SU-DHL-6 (cell line): ENCODE data around the gene SLC7A6.

Source experiments
- H2AFZ ChIP-seq: fragments of 200-600 bp; sonication (generic); 2 replicates; pipeline ENCODE4 v1.6.1; 2014; ENCODE audit warnings: low read depth, mild to moderate bottlenecking, moderate library complexity, mixed read lengths, antibody characterized with exemption, low read length; ENCODE audit not compliant: severe bottlenecking
- H3F3A ChIP-seq: fragments of 200-600 bp; shearing (Covaris generic); 2 replicates; pipeline ENCODE4 v1.6.0; 2016; ENCODE audit warnings: antibody characterized with exemption, mild to moderate bottlenecking; ENCODE audit not compliant: insufficient read depth
- H3K27ac ChIP-seq: fragments of 200-600 bp; sonication (generic); 2 replicates; pipeline ENCODE4 v1.5.1; 2016; ENCODE audit warnings: low read depth, mild to moderate bottlenecking, low read length, moderate library complexity, mixed read lengths
- H3K27me3 ChIP-seq: fragments of 200-600 bp; sonication (generic), shearing (Covaris generic); 2 replicates; pipeline ENCODE4 v1.6.0; 2014; ENCODE audit warnings: mild to moderate bottlenecking, low read length
- H3K36me3 ChIP-seq: fragments of 200-600 bp; sonication (generic); 2 replicates; pipeline ENCODE4 v1.6.1; 2014; ENCODE audit warnings: mild to moderate bottlenecking, low read length, mixed read lengths
- H3K4me2 ChIP-seq: fragments of 300-600, 200-600 bp; shearing (Covaris generic), sonication (generic); 2 replicates; pipeline ENCODE4 v1.6.0; 2014; ENCODE audit warnings: low read length, low read depth, mild to moderate bottlenecking; ENCODE audit not compliant: poor library complexity, severe bottlenecking
- H3K4me3 ChIP-seq: fragments of 200-600 bp; sonication (generic); 2 replicates; pipeline ENCODE4 v1.5.1; 2014; ENCODE audit warnings: antibody characterized with exemption, low read length, mild to moderate bottlenecking, mixed read lengths; ENCODE audit not compliant: insufficient read depth, poor library complexity, severe bottlenecking
- H3K79me2 ChIP-seq: fragments of 200-600 bp; sonication (generic); 2 replicates; pipeline ENCODE4 v1.6.1; 2014; ENCODE audit warnings: mild to moderate bottlenecking, low read length, moderate library complexity; ENCODE audit not compliant: insufficient read depth
- H3K9ac ChIP-seq: fragments of 200-600 bp; sonication (generic); 2 replicates; pipeline ENCODE4 v1.7.0; 2014; ENCODE audit warnings: mild to moderate bottlenecking, low read length
- H3K9me2 ChIP-seq: fragments of 200-600 bp; sonication (generic); replicated peaks from 2 replicates; pipeline ENCODE4 v1.6.1; 2014; ENCODE audit warnings: low read length; ENCODE audit not compliant: insufficient read depth
- H3K9me3 ChIP-seq: fragments of 200-600 bp; sonication (generic); 2 replicates; pipeline ENCODE4 v1.6.1; 2014; ENCODE audit warnings: low read length, mixed read lengths; ENCODE audit not compliant: insufficient read depth
- H4K20me1 ChIP-seq: fragments of 200-600 bp; sonication (generic); 2 replicates; pipeline ENCODE4 v1.6.1; 2014; ENCODE audit warnings: low read depth, mild to moderate bottlenecking, antibody characterized with exemption, low read length, moderate library complexity, mixed read lengths
- EZH2phosphoT487 ChIP-seq: fragments of 200-600 bp; sonication (generic), shearing (Covaris generic); conservative IDR thresholded peaks from 2 replicates; pipeline ENCODE4 v1.6.1; 2018; ENCODE audit warnings: mild to moderate bottlenecking, antibody characterized with exemption, low read length, moderate library complexity, mixed read lengths
- TF ChIP-seq, protein P1 (sequence below): fragments of 200-600 bp; sonication (generic); IDR thresholded peaks from one replicate; pipeline ENCODE4 v1.5.1; 2017; ENCODE audit warnings: antibody characterized with exemption, mild to moderate bottlenecking, low read length, moderate library complexity; ENCODE audit not compliant: insufficient read depth, poor library complexity, severe bottlenecking

Gene SLC7A6

DNA sequence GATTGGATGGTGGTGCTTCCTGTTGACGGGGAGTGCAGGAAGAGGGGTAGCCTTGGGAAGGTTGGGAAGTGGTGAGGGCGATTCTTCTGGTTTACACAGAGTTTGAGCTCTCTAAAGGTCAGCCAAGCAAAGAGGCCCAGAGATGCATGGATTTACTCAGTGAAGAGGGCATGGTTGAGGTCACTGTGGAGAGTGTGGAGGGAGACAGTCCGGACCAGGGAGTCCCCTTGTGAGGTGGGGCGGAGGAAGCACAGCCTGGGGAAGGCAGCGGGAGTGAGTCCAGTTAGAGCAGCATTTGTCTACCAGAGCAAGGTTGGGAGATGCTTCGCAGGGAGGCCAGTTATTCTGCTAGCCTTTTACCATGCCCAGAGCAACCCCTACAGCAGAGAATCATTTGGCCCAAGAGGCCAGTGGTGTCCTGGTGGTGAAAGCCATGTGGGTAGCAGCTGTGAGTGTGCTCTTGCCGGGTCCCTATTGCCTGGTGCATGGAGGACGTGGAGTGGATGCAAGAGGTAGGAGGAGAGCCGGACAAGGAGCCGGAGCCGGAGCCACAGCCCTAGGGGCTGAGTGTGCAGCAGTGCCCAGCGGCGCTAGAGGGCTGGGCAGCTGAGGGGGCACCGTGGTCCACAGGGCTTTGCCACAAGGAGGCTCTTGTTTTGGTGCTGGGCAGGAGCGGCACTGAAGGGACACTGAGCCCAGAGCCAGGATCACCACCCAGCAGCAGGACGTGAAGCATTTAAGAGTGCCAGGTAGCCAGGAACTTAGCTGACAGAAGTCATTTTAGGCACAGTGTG, 74.2 kb downstream of the SLC7A6 start:
- TF ChIP-seq EZH2phosphoT487, result no peak
- TF ChIP-seq, protein P1, sequence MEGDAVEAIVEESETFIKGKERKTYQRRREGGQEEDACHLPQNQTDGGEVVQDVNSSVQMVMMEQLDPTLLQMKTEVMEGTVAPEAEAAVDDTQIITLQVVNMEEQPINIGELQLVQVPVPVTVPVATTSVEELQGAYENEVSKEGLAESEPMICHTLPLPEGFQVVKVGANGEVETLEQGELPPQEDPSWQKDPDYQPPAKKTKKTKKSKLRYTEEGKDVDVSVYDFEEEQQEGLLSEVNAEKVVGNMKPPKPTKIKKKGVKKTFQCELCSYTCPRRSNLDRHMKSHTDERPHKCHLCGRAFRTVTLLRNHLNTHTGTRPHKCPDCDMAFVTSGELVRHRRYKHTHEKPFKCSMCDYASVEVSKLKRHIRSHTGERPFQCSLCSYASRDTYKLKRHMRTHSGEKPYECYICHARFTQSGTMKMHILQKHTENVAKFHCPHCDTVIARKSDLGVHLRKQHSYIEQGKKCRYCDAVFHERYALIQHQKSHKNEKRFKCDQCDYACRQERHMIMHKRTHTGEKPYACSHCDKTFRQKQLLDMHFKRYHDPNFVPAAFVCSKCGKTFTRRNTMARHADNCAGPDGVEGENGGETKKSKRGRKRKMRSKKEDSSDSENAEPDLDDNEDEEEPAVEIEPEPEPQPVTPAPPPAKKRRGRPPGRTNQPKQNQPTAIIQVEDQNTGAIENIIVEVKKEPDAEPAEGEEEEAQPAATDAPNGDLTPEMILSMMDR, result no peak
- H3K9ac ChIP-seq, result no peak overlapping the region
- H4K20me1 ChIP-seq, result no peaks in the 10 kb centered on the region
- H3K9me3 ChIP-seq, result no peaks in the 10 kb centered on the region
- no peaks in the 10 kb centered on the region for H3K27me3 ChIP-seq
- no peaks in the 10 kb centered on the region for H3K9me2 ChIP-seq
- no peak overlapping the region for H3K27ac ChIP-seq
- no peak overlapping the region for H2AFZ ChIP-seq
- no peaks in the 10 kb centered on the region for H3F3A ChIP-seq
- no peaks in the 10 kb centered on the region; the same call in 1 of the 2 replicates for H3K36me3 ChIP-seq
- no peak overlapping the region for H3K4me3 ChIP-seq
- no peaks in the 10 kb centered on the region for H3K79me2 ChIP-seq
- H3K4me2 ChIP-seq, result no peak overlapping the region

DNA sequence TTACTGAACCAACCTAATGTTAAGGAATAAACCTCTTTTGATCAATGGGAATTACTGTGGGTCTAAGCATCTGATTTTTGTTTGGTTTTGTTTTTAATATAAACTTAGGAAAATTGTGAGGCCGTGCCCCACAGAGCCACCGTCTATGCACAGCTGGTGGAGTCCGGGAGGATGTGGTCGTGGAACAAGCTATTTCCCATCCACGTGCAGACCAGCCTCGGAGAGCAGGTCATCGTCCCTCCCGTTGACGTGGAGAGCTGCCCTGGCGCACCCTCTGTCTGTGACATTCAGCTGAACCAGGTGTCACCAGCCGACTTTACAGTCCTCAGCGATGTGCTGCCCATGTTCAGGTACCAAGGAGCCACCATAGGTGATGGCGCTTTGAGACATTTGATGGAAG, 74.9 kb downstream of the SLC7A6 start:
- H2AFZ ChIP-seq, result no peak overlapping the region
- H3K9ac ChIP-seq, result no peak overlapping the region
- no peak overlapping the region for H3K27ac ChIP-seq
- no peaks in the 10 kb centered on the region for H3K27me3 ChIP-seq
- H3K9me2 ChIP-seq, result no peaks in the 10 kb centered on the region
- TF ChIP-seq EZH2phosphoT487, result no peak
- TF ChIP-seq, protein P1, result no peak
- H3K4me3 ChIP-seq, result no peak overlapping the region
- H3K79me2 ChIP-seq, result no peaks in the 10 kb centered on the region
- no peak overlapping the region for H3K4me2 ChIP-seq
- H4K20me1 ChIP-seq, result no peaks in the 10 kb centered on the region
- no peaks in the 10 kb centered on the region; the same call in 1 of the 2 replicates for H3K36me3 ChIP-seq
- H3K9me3 ChIP-seq, result no peaks in the 10 kb centered on the region
- H3F3A ChIP-seq, result no peaks in the 10 kb centered on the region

DNA sequence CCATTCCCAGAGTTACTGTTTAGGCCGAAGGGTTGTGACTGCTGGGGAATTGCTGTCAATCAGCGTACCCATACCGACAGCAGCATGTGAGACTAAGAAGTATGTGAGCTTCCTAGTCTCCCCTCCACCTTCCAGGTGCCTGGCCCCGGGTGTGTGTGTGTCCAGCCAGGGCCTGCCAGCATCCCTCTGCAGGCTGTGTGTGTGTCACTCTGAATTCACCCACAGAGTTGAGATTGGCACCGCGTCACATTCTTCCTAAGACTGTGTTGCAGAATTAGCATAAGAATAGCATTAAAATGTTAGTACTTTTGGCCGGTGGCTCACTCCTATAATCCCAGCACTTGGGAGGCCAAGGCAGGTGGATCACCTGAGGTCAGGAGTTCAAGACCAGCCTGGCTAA, 78.3 kb downstream of the SLC7A6 start:
- Histone ChIP-seq H3K9me2 (no peaks in the 10 kb centered on the region), H4K20me1 (no peaks in the 10 kb centered on the region), H3K79me2 (no peaks in the 10 kb centered on the region), H3F3A (no peaks in the 10 kb centered on the region), H3K27me3 (no peaks in the 10 kb centered on the region), H3K9me3 (no peaks in the 10 kb centered on the region), H3K36me3 (peaks cover 3% of the 10 kb centered on the region; the same call in 1 of the 2 replicates), H3K9ac (no peak overlapping the region), H2AFZ (no peak overlapping the region), H3K27ac (no peak overlapping the region), H3K4me2 (no peak overlapping the region), H3K4me3 (no peak overlapping the region)
- TF ChIP-seq, protein P1, result no peak
- no peak for TF ChIP-seq EZH2phosphoT487
